H9 (cell line): ENCODE data around the gene TBC1D17. TPM values are rescaled to one million over a fixed set of nuclear protein-coding genes. Genes with fewer than 3 reads are reported as not detected.

Experiments
- DNase-seq: peaks from one replicate; pipeline ENCODE4 v3.0.0-alpha.2; 2017
- H2AFZ ChIP-seq: one replicate; pipeline ENCODE4 v1.6.1; 2013; ENCODE audit warnings: mild to moderate bottlenecking, low read length, control low read depth, moderate library complexity
- H2AK5ac ChIP-seq: 2 replicates; pipeline ENCODE4 v1.6.1; 2013; ENCODE audit warnings: low read length, control low read depth, mixed read lengths; ENCODE audit not compliant: insufficient read length
- H2BK120ac ChIP-seq: one replicate; pipeline ENCODE4 v1.6.1; 2013; ENCODE audit warnings: low read depth, mild to moderate bottlenecking, low read length, control low read depth, inconsistent platforms; ENCODE audit not compliant: poor library complexity, severe bottlenecking
- H2BK12ac ChIP-seq: 2 replicates; pipeline ENCODE4 v1.6.1; 2013; ENCODE audit warnings: low read length, control low read depth, mixed read lengths, low read depth; ENCODE audit not compliant: insufficient read length
- H2BK15ac ChIP-seq: 2 replicates; pipeline ENCODE4 v1.6.1; 2013; ENCODE audit warnings: low read depth, low read length, control low read depth
- H2BK20ac ChIP-seq: one replicate; pipeline ENCODE4 v1.6.1; 2013; ENCODE audit warnings: low read depth, mild to moderate bottlenecking, low read length, control low read depth, inconsistent platforms; ENCODE audit not compliant: poor library complexity, severe bottlenecking
- H2BK5ac ChIP-seq: 2 replicates; pipeline ENCODE4 v1.6.1; 2013; ENCODE audit warnings: low read length, control low read depth, mixed read lengths; ENCODE audit not compliant: insufficient read length
- H3K14ac ChIP-seq: 2 replicates; pipeline ENCODE4 v1.6.1; 2013; ENCODE audit warnings: low read length, control low read depth; ENCODE audit not compliant: insufficient read depth
- H3K18ac ChIP-seq: 2 replicates; pipeline ENCODE4 v1.6.1; 2013; ENCODE audit warnings: low read depth, mild to moderate bottlenecking, mixed read lengths, low read length, control low read depth; ENCODE audit not compliant: insufficient read length
- H3K23ac ChIP-seq: 2 replicates; pipeline ENCODE4 v1.6.1; 2013; ENCODE audit warnings: low read length, control low read depth, mixed read lengths, low read depth; ENCODE audit not compliant: insufficient read length
- H3K23me2 ChIP-seq: 2 replicates; pipeline ENCODE4 v1.6.1; 2013; ENCODE audit warnings: low read depth, mild to moderate bottlenecking, mixed read lengths, low read length, control low read depth; ENCODE audit not compliant: insufficient read length, poor library complexity, severe bottlenecking
- H3K27ac ChIP-seq: 2 replicates; pipeline ENCODE4 v1.5.1; 2013; ENCODE audit warnings: low read length, control low read depth, mixed read lengths, low read depth; ENCODE audit not compliant: insufficient read length
- H3K27me3 ChIP-seq: 2 replicates; pipeline ENCODE4 v1.6.1; 2013; ENCODE audit warnings: low read length, control low read depth, inconsistent platforms; ENCODE audit not compliant: insufficient read depth
- H3K4ac ChIP-seq: 2 replicates; pipeline ENCODE4 v1.6.1; 2013; ENCODE audit warnings: low read depth, mild to moderate bottlenecking, control low read depth, inconsistent platforms, low read length, moderate library complexity
- H3K4me1 ChIP-seq: 2 replicates; pipeline ENCODE4 v1.6.1; 2013; ENCODE audit warnings: low read length, control low read depth, inconsistent platforms; ENCODE audit not compliant: insufficient read depth
- H3K4me2 ChIP-seq: 2 replicates; pipeline ENCODE4 v1.6.1; 2013; ENCODE audit warnings: low read length, control low read depth, mixed read lengths; ENCODE audit not compliant: insufficient read length, insufficient read depth
- H3K56ac ChIP-seq: 2 replicates; pipeline ENCODE4 v1.6.1; 2013; ENCODE audit warnings: low read depth, mild to moderate bottlenecking, mixed read lengths, low read length, control low read depth; ENCODE audit not compliant: insufficient read length
- H3K79me1 ChIP-seq: 2 replicates; pipeline ENCODE4 v1.6.1; 2013; ENCODE audit warnings: low read depth, mild to moderate bottlenecking, moderate library complexity, low read length, control low read depth, inconsistent platforms; ENCODE audit not compliant: insufficient read depth, poor library complexity, severe bottlenecking
- H3K79me2 ChIP-seq: 2 replicates; pipeline ENCODE4 v1.6.1; 2013; ENCODE audit warnings: low read length, control low read depth, inconsistent platforms; ENCODE audit not compliant: insufficient read depth
- H3K9ac ChIP-seq: 2 replicates; pipeline ENCODE4 v1.6.1; 2013; ENCODE audit warnings: low read length, control low read depth, mixed read lengths; ENCODE audit not compliant: insufficient read length; ENCODE audit errors: extremely low read depth
- H3K9me3 ChIP-seq: one replicate; pipeline ENCODE4 v1.6.1; 2013; ENCODE audit warnings: low read depth, low read length, inconsistent platforms; ENCODE audit not compliant: control insufficient read depth
- H3T11ph ChIP-seq: one replicate; pipeline ENCODE4 v1.6.1; 2013; ENCODE audit warnings: mild to moderate bottlenecking, low read length, control low read depth, inconsistent platforms
- H4K20me1 ChIP-seq: one replicate; pipeline ENCODE4 v1.6.1; 2013; ENCODE audit not compliant: control insufficient read depth, insufficient read length, insufficient read depth
- H4K5ac ChIP-seq: 2 replicates; pipeline ENCODE4 v1.6.1; 2013; ENCODE audit warnings: low read depth, mild to moderate bottlenecking, mixed read lengths, low read length, control low read depth; ENCODE audit not compliant: insufficient read length
- H4K8ac ChIP-seq: replicated peaks from 2 replicates; pipeline ENCODE4 v1.6.1; 2013; ENCODE audit warnings: low read length, control low read depth, mixed read lengths, low read depth; ENCODE audit not compliant: insufficient read length
- H4K91ac ChIP-seq: 2 replicates; pipeline ENCODE4 v1.6.1; 2013; ENCODE audit warnings: low read depth, mild to moderate bottlenecking, moderate library complexity, mixed read lengths, low read length, control low read depth; ENCODE audit not compliant: insufficient read length
- H3K27ac Mint-ChIP-seq, 3 experiments: 2 replicates in 2 of 3; 3 replicates in 1 of 3; pipeline ENCODE4 v1.8.0; 2020 to 2021; ENCODE audit warnings: mixed read lengths in 3 of 3, mild to moderate bottlenecking in 1 of 3, moderate library complexity in 1 of 3
- H3K27me3 Mint-ChIP-seq: 2 replicates; pipeline ENCODE4 v1.8.0; 2021; ENCODE audit warnings: low read depth, mild to moderate bottlenecking, moderate library complexity, mixed read lengths
- H3K36me3 Mint-ChIP-seq, 3 experiments: 2 replicates in 2 of 3; 3 replicates in 1 of 3; pipeline ENCODE4 v1.8.0; 2020 to 2021; ENCODE audit warnings: low read depth in 3 of 3, mixed read lengths in 3 of 3; ENCODE audit not compliant: insufficient read depth in 1 of 3
- H3K4me1 Mint-ChIP-seq, 2 experiments: 2 replicates each; pipeline ENCODE4 v1.8.0; 2020; ENCODE audit warnings: mixed read lengths in 2 of 2
- H3K4me3 Mint-ChIP-seq, 2 experiments: 2 replicates in 1 of 2; 3 replicates in 1 of 2; pipeline ENCODE4 v1.8.0; 2020 to 2021; ENCODE audit warnings: mild to moderate bottlenecking in 2 of 2, mixed read lengths in 2 of 2, moderate library complexity in 1 of 2
- H3K9me3 Mint-ChIP-seq, 2 experiments: 2 replicates in 1 of 2; 3 replicates in 1 of 2; pipeline ENCODE4 v1.8.0; 2020; ENCODE audit warnings: mild to moderate bottlenecking in 2 of 2, mixed read lengths in 2 of 2, moderate library complexity in 1 of 2
- CTCF ChIP-seq: fragments of 200-600 bp; sonication (generic); conservative IDR thresholded peaks from 3 replicates; pipeline ENCODE4 v1.8.0; 2021; ENCODE audit warnings: antibody characterized with exemption, mild to moderate bottlenecking
- WGBS: extraction: QIAGEN DNeasy Blood & Tissue Kit; methylation state at CpG from one replicate; pipeline ENCODE4 v1.1.7; 2013; ENCODE audit warnings: missing lambda C conversion rate, low lambda C conversion rate, mixed read lengths; ENCODE audit not compliant: insufficient read length; ENCODE audit errors: extremely low coverage; 5-methylcytosine and 5-hydroxymethylcytosine counted together
- total RNA-seq: library from RNA; stranded (reverse); gene quantifications from 2 replicates; pipeline ENCODE4 v1.2.1, GENCODE V29; 2021

TBC1D17 gene
- total RNA-seq, 1 experiment from 2014 or later: 33.6 TPM

DNA sequence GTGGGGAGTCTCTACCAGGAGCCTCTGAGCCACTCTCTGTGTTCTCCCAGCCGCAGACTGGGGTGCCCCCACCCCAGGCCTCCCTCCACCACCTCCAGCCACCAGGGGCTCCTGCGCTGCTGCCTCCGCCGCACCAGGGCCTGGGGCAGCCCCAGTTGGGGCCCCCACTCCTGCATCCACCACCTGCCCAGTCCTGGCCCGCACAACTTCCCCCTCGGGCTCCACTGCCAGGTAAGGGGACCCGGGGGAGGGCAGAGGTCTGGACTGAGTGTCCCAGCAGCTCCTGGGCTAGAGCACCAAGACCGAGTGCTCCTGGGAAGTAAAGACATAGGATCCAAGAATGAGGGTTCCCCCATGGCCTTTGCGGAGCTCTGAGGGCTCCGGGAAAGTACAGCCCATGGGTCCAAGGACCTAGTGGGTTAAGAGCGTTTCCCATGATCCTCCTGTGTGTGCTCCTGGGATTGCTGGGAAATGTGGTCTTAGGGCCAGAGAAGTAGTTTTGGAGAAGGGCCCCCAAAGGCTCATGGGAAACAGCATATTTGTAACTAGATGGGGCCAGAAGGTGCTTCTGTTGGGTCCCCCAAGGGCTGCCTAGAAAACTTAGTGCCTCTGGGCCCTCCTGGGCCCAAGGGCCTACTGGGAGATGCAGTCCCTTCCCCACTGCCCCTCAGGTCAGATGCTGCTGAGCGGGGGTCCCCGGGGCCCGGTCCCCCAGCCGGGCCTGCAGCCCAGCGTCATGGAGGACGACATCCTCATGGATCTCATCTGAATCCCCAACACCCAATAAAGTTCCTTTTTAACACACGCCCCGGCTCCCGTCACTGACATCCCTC lies 41.1 kb upstream of the TBC1D17 start:
- no peak overlapping the region for H3K4ac ChIP-seq
- no peaks in the 10 kb centered on the region for H3K9me3 ChIP-seq
- no peak overlapping the region for H3K9ac ChIP-seq
- H3K9me3 Mint-ChIP-seq: no peaks in the 10 kb centered on the region
- no peak for TF ChIP-seq CTCF
- no peak for DNase-seq
- no peak overlapping the region for H4K91ac ChIP-seq
- no peaks in the 10 kb centered on the region for H3K79me1 ChIP-seq
- H3K36me3 Mint-ChIP-seq: peaks cover 26 to 80% (median 72%) of the 10 kb centered on the region in 3 experiments
- no peak overlapping the region for H3T11ph ChIP-seq
- H3K27me3 Mint-ChIP-seq: peaks cover 1% of the 10 kb centered on the region; the same call in 1 of the 2 replicates
- peaks cover 0 to 5% of the 10 kb centered on the region in 2 experiments; a peak in 2 of 4 replicates for H3K4me1 Mint-ChIP-seq
- H3K4me1 ChIP-seq: no peaks in the 10 kb centered on the region
- H3K79me2 ChIP-seq: no peaks in the 10 kb centered on the region
- no peak overlapping the region for H3K4me3 Mint-ChIP-seq
- H4K8ac ChIP-seq: no peak overlapping the region
- H3K27ac ChIP-seq: no peak overlapping the region
- H3K4me2 ChIP-seq: no peak overlapping the region
- no peak overlapping the region for H2AK5ac ChIP-seq
- no peak overlapping the region for H2BK15ac ChIP-seq
- H4K5ac ChIP-seq: no peak overlapping the region
- no peak overlapping the region for H3K27ac Mint-ChIP-seq
- H4K20me1 ChIP-seq: no peaks in the 10 kb centered on the region
- no peak overlapping the region for H2BK5ac ChIP-seq
- H3K18ac ChIP-seq: no peak overlapping the region
- no peak overlapping the region for H2BK12ac ChIP-seq
- no peaks in the 10 kb centered on the region for H3K27me3 ChIP-seq
- no peaks in the 10 kb centered on the region for H3K23me2 ChIP-seq
- no peak overlapping the region for H2BK120ac ChIP-seq
- no CpG with 5 or more reads among the region's 20 CpGs for WGBS
- H3K56ac ChIP-seq: no peak overlapping the region
- H3K23ac ChIP-seq: no peak overlapping the region
- no peak overlapping the region for H2AFZ ChIP-seq
- H2BK20ac ChIP-seq: no peak overlapping the region
- H3K14ac ChIP-seq: no peak overlapping the region
